ENCODE measurements around the gene TMEM200B.

Gene TMEM200B

GRCh38 chr1:29121936-29122681 lies 1.6 kb downstream of the TMEM200B start:
- Histone ChIP-seq H3K4me1 (peaks cover 0 to 51% (median 29%) of the 10 kb centered on the region in 4 donors), H3K27ac (peak overlapping the region; percentile 96 to 100), H3K9me3 (no peaks in the 10 kb centered on the region), H3K27me3 (no peaks in the 10 kb centered on the region), H3K4me3 (peak overlapping the region; percentile 78 to 85), H3K36me3 (peaks cover 0 to 4% (median 0%) of the 10 kb centered on the region in 3 donors)
- DNase-seq = peak; percentile 34 to 75
- TF ChIP-seq CTCF (IDR thresholded peaks at IDR 0.05) = peak in 1 of 2 experiments; percentile 4
- intact Hi-C loops (cut with DNase I; ENCODE audit: low total_unique reads) = loop anchor here (5.0 kb wide), 2 partner anchors 60 to 235 kb away; partner anchors contain the start of gene SRSF4

GRCh38 chr1:29121516-29121935 lies 2.2 kb downstream of the TMEM200B start:
- peak in 1 of 2 experiments; percentile 15 for TF ChIP-seq CTCF (IDR thresholded peaks at IDR 0.05)
- Histone ChIP-seq H3K36me3 (peaks cover 0 to 5% (median 0%) of the 10 kb centered on the region in 3 donors), H3K9me3 (no peaks in the 10 kb centered on the region), H3K4me1 (peaks cover 0 to 51% (median 29%) of the 10 kb centered on the region in 4 donors), H3K4me3 (peak overlapping the region; percentile 78 to 85), H3K27ac (peak overlapping the region; percentile 96 to 100), H3K27me3 (no peaks in the 10 kb centered on the region)
- no peak for DNase-seq
- intact Hi-C loops (cut with DNase I; ENCODE audit: low total_unique reads) = loop anchor here (5.0 kb wide), 2 partner anchors 61 to 234 kb away; partner anchors contain the start of gene SRSF4

- peak; percentile 43 for TF ChIP-seq CTCF (IDR thresholded peaks at IDR 0.05)
- DNase-seq = peak in 1 of 2 donors; percentile 67
- intact Hi-C loops (cut with DNase I; ENCODE audit: low total_unique reads) = loop anchor here (5.0 kb wide), 2 partner anchors 61 to 234 kb away; partner anchors contain the start of gene SRSF4
- H3K9me3 ChIP-seq = no peaks in the 10 kb centered on the region
- H3K4me1 ChIP-seq = peaks cover 0 to 51% (median 29%) of the 10 kb centered on the region in 4 donors
- H3K27ac ChIP-seq = peak overlapping the region; percentile 96 to 100
- no peaks in the 10 kb centered on the region for H3K27me3 ChIP-seq
- peak overlapping the region; percentile 78 to 85 for H3K4me3 ChIP-seq
- peaks cover 0 to 10% (median 0%) of the 10 kb centered on the region in 3 donors for H3K36me3 ChIP-seq
Measured at GRCh38 chr1:29120947-29121485, 2.7 kb downstream of the TMEM200B start.

- Histone ChIP-seq H3K4me3 (no peak overlapping the region), H3K9me3 (no peaks in the 10 kb centered on the region), H3K36me3 (peaks cover 0 to 17% (median 0%) of the 10 kb centered on the region in 3 donors), H3K27ac (peak overlapping the region; percentile 96 to 100), H3K4me1 (peaks cover 0 to 47% (median 29%) of the 10 kb centered on the region in 4 donors), H3K27me3 (no peaks in the 10 kb centered on the region)
- no peak for TF ChIP-seq CTCF (IDR thresholded peaks at IDR 0.05)
- no peak for DNase-seq
- intact Hi-C loops (cut with DNase I; ENCODE audit: low total_unique reads) = loop anchor here (5.0 kb wide), 2 partner anchors 62 to 233 kb away; partner anchors contain the start of gene SRSF4
Measured at GRCh38 chr1:29120367-29120766, 3.3 kb downstream of the TMEM200B start.

GRCh38 chr1:29119121-29119929 lies 4.4 kb downstream of the TMEM200B start:
- Histone ChIP-seq H3K4me3 (no peak overlapping the region), H3K9me3 (no peaks in the 10 kb centered on the region), H3K36me3 (peaks cover 0 to 18% (median 0%) of the 10 kb centered on the region in 3 donors), H3K27me3 (no peaks in the 10 kb centered on the region), H3K4me1 (peaks cover 0 to 41% (median 23%) of the 10 kb centered on the region in 4 donors), H3K27ac (peak overlapping the region; percentile 11 to 100)
- no peak for TF ChIP-seq CTCF (IDR thresholded peaks at IDR 0.05)
- peak in 1 of 2 donors; percentile 52 for DNase-seq
- intact Hi-C loops (cut with DNase I; ENCODE audit: low total_unique reads) = no loop called here

All from tibial artery (tissue), 4 donors.